GM12872 (cell line): ENCODE results near the gene CTCF.
A peak's percentile ranks its signal among the peaks of the same experiment; 100 is the strongest.

Experiments used
- CTCF ChIP-seq: IDR thresholded peaks from 3 replicates; pipeline ENCODE4 v1.5.1; 2011; ENCODE audit warnings: low read depth, mild to moderate bottlenecking, low read length, moderate library complexity; ENCODE audit not compliant: insufficient read depth

The CTCF gene

GRCh38 chr16:67663151-67663876, 101.0 kb downstream of the CTCF start:
- TF ChIP-seq CTCF = peak; percentile 38; the same call in 2 of the 3 replicates

GRCh38 chr16:67663877-67664222, 101.5 kb downstream of the CTCF start:
- no peak for TF ChIP-seq CTCF

- no peak for TF ChIP-seq CTCF
Measured at GRCh38 chr16:67664258-67664657, 101.9 kb downstream of the CTCF start.

- no peak for TF ChIP-seq CTCF
Measured at GRCh38 chr16:67664871-67665270, 102.5 kb downstream of the CTCF start.

GRCh38 chr16:67665598-67665997, 103.3 kb downstream of the CTCF start:
- TF ChIP-seq CTCF = no peak

GRCh38 chr16:67666032-67666551, 103.8 kb downstream of the CTCF start:
- no peak for TF ChIP-seq CTCF

- TF ChIP-seq CTCF = no peak
Measured at GRCh38 chr16:67666559-67667452, 104.5 kb downstream of the CTCF start, which contains the start of the genes C16orf86 and ENKD1. Gene C16orf86, plus strand, starts transcription at chr16:67666814. Its CDS starts 157 bp downstream, at chr16:67666971. Gene ENKD1, minus strand, starts transcription at chr16:67666750. Its CDS starts 308 bp downstream, at chr16:67666442.
